ENCODE measurements around the gene UBE2QL1.

DNA sequence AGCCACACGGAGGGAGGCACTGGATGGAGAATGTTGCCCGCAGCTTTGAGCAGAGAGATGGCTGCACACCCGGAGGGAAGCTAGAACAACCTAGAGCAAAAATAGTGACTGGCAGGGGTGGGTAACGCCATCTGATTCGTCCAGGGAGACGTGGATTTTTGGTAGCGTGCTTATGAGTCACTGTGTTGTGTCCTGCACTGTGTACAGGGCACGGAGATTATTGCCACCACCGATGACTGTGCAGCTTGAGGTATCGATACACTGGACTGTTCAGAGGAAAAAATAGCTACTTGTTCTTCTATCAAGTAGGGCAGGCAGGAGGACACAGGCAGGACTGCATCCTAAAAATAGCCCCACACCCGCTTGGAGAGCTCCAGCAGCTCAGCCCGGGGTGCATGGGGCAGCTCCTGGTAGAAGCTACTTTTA is 6.0 kb downstream of the UBE2QL1 start:
- TF ChIP-seq POLR2A (IDR thresholded peaks at IDR 0.05; ENCODE audit: low read length) = no peak
- TF ChIP-seq GATA1 (IDR thresholded peaks at IDR 0.05; ENCODE audit: low read depth, low read length) = no peak
